H9 (cell line): Measurements from ENCODE around the gene OARD1. TPM values are rescaled to one million over a fixed set of nuclear protein-coding genes. Genes with fewer than 3 reads are reported as not detected.
A peak's percentile ranks its signal among the peaks of the same experiment; 100 is the strongest.

ENCODE experiments used
- DNase-seq: peaks from one replicate; pipeline ENCODE4 v3.0.0-alpha.2; 2017
- H2AFZ ChIP-seq: one replicate; pipeline ENCODE4 v1.6.1; 2013; ENCODE audit warnings: mild to moderate bottlenecking, low read length, control low read depth, moderate library complexity
- H2AK5ac ChIP-seq: 2 replicates; pipeline ENCODE4 v1.6.1; 2013; ENCODE audit warnings: low read length, control low read depth, mixed read lengths; ENCODE audit not compliant: insufficient read length
- H2BK120ac ChIP-seq: one replicate; pipeline ENCODE4 v1.6.1; 2013; ENCODE audit warnings: low read depth, mild to moderate bottlenecking, low read length, control low read depth, inconsistent platforms; ENCODE audit not compliant: poor library complexity, severe bottlenecking
- H2BK12ac ChIP-seq: 2 replicates; pipeline ENCODE4 v1.6.1; 2013; ENCODE audit warnings: low read length, control low read depth, mixed read lengths, low read depth; ENCODE audit not compliant: insufficient read length
- H2BK15ac ChIP-seq: 2 replicates; pipeline ENCODE4 v1.6.1; 2013; ENCODE audit warnings: low read depth, low read length, control low read depth
- H2BK20ac ChIP-seq: one replicate; pipeline ENCODE4 v1.6.1; 2013; ENCODE audit warnings: low read depth, mild to moderate bottlenecking, low read length, control low read depth, inconsistent platforms; ENCODE audit not compliant: poor library complexity, severe bottlenecking
- H2BK5ac ChIP-seq: 2 replicates; pipeline ENCODE4 v1.6.1; 2013; ENCODE audit warnings: low read length, control low read depth, mixed read lengths; ENCODE audit not compliant: insufficient read length
- H3K14ac ChIP-seq: 2 replicates; pipeline ENCODE4 v1.6.1; 2013; ENCODE audit warnings: low read length, control low read depth; ENCODE audit not compliant: insufficient read depth
- H3K18ac ChIP-seq: 2 replicates; pipeline ENCODE4 v1.6.1; 2013; ENCODE audit warnings: low read depth, mild to moderate bottlenecking, mixed read lengths, low read length, control low read depth; ENCODE audit not compliant: insufficient read length
- H3K23ac ChIP-seq: 2 replicates; pipeline ENCODE4 v1.6.1; 2013; ENCODE audit warnings: low read length, control low read depth, mixed read lengths, low read depth; ENCODE audit not compliant: insufficient read length
- H3K23me2 ChIP-seq: 2 replicates; pipeline ENCODE4 v1.6.1; 2013; ENCODE audit warnings: low read depth, mild to moderate bottlenecking, mixed read lengths, low read length, control low read depth; ENCODE audit not compliant: insufficient read length, poor library complexity, severe bottlenecking
- H3K27ac ChIP-seq: 2 replicates; pipeline ENCODE4 v1.5.1; 2013; ENCODE audit warnings: low read length, control low read depth, mixed read lengths, low read depth; ENCODE audit not compliant: insufficient read length
- H3K27me3 ChIP-seq: 2 replicates; pipeline ENCODE4 v1.6.1; 2013; ENCODE audit warnings: low read length, control low read depth, inconsistent platforms; ENCODE audit not compliant: insufficient read depth
- H3K4ac ChIP-seq: 2 replicates; pipeline ENCODE4 v1.6.1; 2013; ENCODE audit warnings: low read depth, mild to moderate bottlenecking, control low read depth, inconsistent platforms, low read length, moderate library complexity
- H3K4me1 ChIP-seq: 2 replicates; pipeline ENCODE4 v1.6.1; 2013; ENCODE audit warnings: low read length, control low read depth, inconsistent platforms; ENCODE audit not compliant: insufficient read depth
- H3K4me2 ChIP-seq: 2 replicates; pipeline ENCODE4 v1.6.1; 2013; ENCODE audit warnings: low read length, control low read depth, mixed read lengths; ENCODE audit not compliant: insufficient read length, insufficient read depth
- H3K56ac ChIP-seq: 2 replicates; pipeline ENCODE4 v1.6.1; 2013; ENCODE audit warnings: low read depth, mild to moderate bottlenecking, mixed read lengths, low read length, control low read depth; ENCODE audit not compliant: insufficient read length
- H3K79me1 ChIP-seq: 2 replicates; pipeline ENCODE4 v1.6.1; 2013; ENCODE audit warnings: low read depth, mild to moderate bottlenecking, moderate library complexity, low read length, control low read depth, inconsistent platforms; ENCODE audit not compliant: insufficient read depth, poor library complexity, severe bottlenecking
- H3K79me2 ChIP-seq: 2 replicates; pipeline ENCODE4 v1.6.1; 2013; ENCODE audit warnings: low read length, control low read depth, inconsistent platforms; ENCODE audit not compliant: insufficient read depth
- H3K9ac ChIP-seq: 2 replicates; pipeline ENCODE4 v1.6.1; 2013; ENCODE audit warnings: low read length, control low read depth, mixed read lengths; ENCODE audit not compliant: insufficient read length; ENCODE audit errors: extremely low read depth
- H3K9me3 ChIP-seq: one replicate; pipeline ENCODE4 v1.6.1; 2013; ENCODE audit warnings: low read depth, low read length, inconsistent platforms; ENCODE audit not compliant: control insufficient read depth
- H3T11ph ChIP-seq: one replicate; pipeline ENCODE4 v1.6.1; 2013; ENCODE audit warnings: mild to moderate bottlenecking, low read length, control low read depth, inconsistent platforms
- H4K20me1 ChIP-seq: one replicate; pipeline ENCODE4 v1.6.1; 2013; ENCODE audit not compliant: control insufficient read depth, insufficient read length, insufficient read depth
- H4K5ac ChIP-seq: 2 replicates; pipeline ENCODE4 v1.6.1; 2013; ENCODE audit warnings: low read depth, mild to moderate bottlenecking, mixed read lengths, low read length, control low read depth; ENCODE audit not compliant: insufficient read length
- H4K8ac ChIP-seq: replicated peaks from 2 replicates; pipeline ENCODE4 v1.6.1; 2013; ENCODE audit warnings: low read length, control low read depth, mixed read lengths, low read depth; ENCODE audit not compliant: insufficient read length
- H4K91ac ChIP-seq: 2 replicates; pipeline ENCODE4 v1.6.1; 2013; ENCODE audit warnings: low read depth, mild to moderate bottlenecking, moderate library complexity, mixed read lengths, low read length, control low read depth; ENCODE audit not compliant: insufficient read length
- H3K27ac Mint-ChIP-seq, 3 experiments: 2 replicates in 2 of 3; 3 replicates in 1 of 3; pipeline ENCODE4 v1.8.0; 2020 to 2021; ENCODE audit warnings: mixed read lengths in 3 of 3, mild to moderate bottlenecking in 1 of 3, moderate library complexity in 1 of 3
- H3K27me3 Mint-ChIP-seq: 2 replicates; pipeline ENCODE4 v1.8.0; 2021; ENCODE audit warnings: low read depth, mild to moderate bottlenecking, moderate library complexity, mixed read lengths
- H3K36me3 Mint-ChIP-seq, 3 experiments: 2 replicates in 2 of 3; 3 replicates in 1 of 3; pipeline ENCODE4 v1.8.0; 2020 to 2021; ENCODE audit warnings: low read depth in 3 of 3, mixed read lengths in 3 of 3; ENCODE audit not compliant: insufficient read depth in 1 of 3
- H3K4me1 Mint-ChIP-seq, 2 experiments: 2 replicates each; pipeline ENCODE4 v1.8.0; 2020; ENCODE audit warnings: mixed read lengths in 2 of 2
- H3K4me3 Mint-ChIP-seq, 2 experiments: 2 replicates in 1 of 2; 3 replicates in 1 of 2; pipeline ENCODE4 v1.8.0; 2020 to 2021; ENCODE audit warnings: mild to moderate bottlenecking in 2 of 2, mixed read lengths in 2 of 2, moderate library complexity in 1 of 2
- H3K9me3 Mint-ChIP-seq, 2 experiments: 2 replicates in 1 of 2; 3 replicates in 1 of 2; pipeline ENCODE4 v1.8.0; 2020; ENCODE audit warnings: mild to moderate bottlenecking in 2 of 2, mixed read lengths in 2 of 2, moderate library complexity in 1 of 2
- CTCF ChIP-seq: fragments of 200-600 bp; sonication (generic); conservative IDR thresholded peaks from 3 replicates; pipeline ENCODE4 v1.8.0; 2021; ENCODE audit warnings: antibody characterized with exemption, mild to moderate bottlenecking
- WGBS: extraction: QIAGEN DNeasy Blood & Tissue Kit; methylation state at CpG from one replicate; pipeline ENCODE4 v1.1.7; 2013; ENCODE audit warnings: missing lambda C conversion rate, low lambda C conversion rate, mixed read lengths; ENCODE audit not compliant: insufficient read length; ENCODE audit errors: extremely low coverage; 5-methylcytosine and 5-hydroxymethylcytosine counted together
- total RNA-seq: library from RNA; stranded (reverse); gene quantifications from 2 replicates; pipeline ENCODE4 v1.2.1, GENCODE V29; 2021

The OARD1 gene
- total RNA-seq, 1 experiment from 2014 or later: 36.6 TPM

GRCh38 chr6:41021832-41022231 lies 50.3 kb downstream of the OARD1 start:
- DNase-seq: no peak

More at GRCh38 chr6:41021832-41022231, 50.3 kb downstream of the OARD1 start:
- no peak overlapping the region for H3K4ac ChIP-seq
- no peak overlapping the region for H2AK5ac ChIP-seq
- Mint-ChIP-seq H3K36me3 (0 out of 7 replicates have a peak, but pooled peaks cover 0 to 4% (median 0%) of the 10 kb centered on the region in 3 experiments), H3K9me3 (no peaks in the 10 kb centered on the region), H3K4me3 (no peak overlapping the region), H3K4me1 (peaks cover 4 to 8% of the 10 kb centered on the region in 2 experiments; a peak in 2 of 4 replicates), H3K27me3 (no peaks in the 10 kb centered on the region; the same call in 1 of the 2 replicates), H3K27ac (no peak overlapping the region)
- H2BK5ac ChIP-seq: no peak overlapping the region
- H3T11ph ChIP-seq: no peak overlapping the region
- H2BK15ac ChIP-seq: no peak overlapping the region
- H3K18ac ChIP-seq: no peak overlapping the region
- H3K4me1 ChIP-seq: no peaks in the 10 kb centered on the region; the same call in 1 of the 2 replicates
- peak; percentile 38; the same call in 2 of the 3 replicates for TF ChIP-seq CTCF
- H3K79me1 ChIP-seq: no peaks in the 10 kb centered on the region
- no peaks in the 10 kb centered on the region for H3K9me3 ChIP-seq
- no peak overlapping the region for H2BK20ac ChIP-seq
- no peak overlapping the region for H4K91ac ChIP-seq
- no peak overlapping the region for H3K9ac ChIP-seq
- no CpG with 5 or more reads among the region's 3 CpGs for WGBS
- H3K23ac ChIP-seq: no peak overlapping the region
- H4K8ac ChIP-seq: no peak overlapping the region
- no peaks in the 10 kb centered on the region for H3K79me2 ChIP-seq
- H3K23me2 ChIP-seq: no peaks in the 10 kb centered on the region
- no peaks in the 10 kb centered on the region for H3K27me3 ChIP-seq
- no peak overlapping the region for H3K27ac ChIP-seq
- H3K14ac ChIP-seq: no peak overlapping the region
- H3K56ac ChIP-seq: no peak overlapping the region
- no peak overlapping the region for H2BK12ac ChIP-seq
- no peak overlapping the region for H2BK120ac ChIP-seq
- H4K20me1 ChIP-seq: no peaks in the 10 kb centered on the region
- no peak overlapping the region for H3K4me2 ChIP-seq
- H2AFZ ChIP-seq: no peak overlapping the region
- no peak overlapping the region for H4K5ac ChIP-seq
